Spinal cord (tissue), 10 donors: ENCODE data around the gene PRKN. TPM values are rescaled to one million over a fixed set of nuclear protein-coding genes. Genes with fewer than 3 reads are reported as not detected.
A peak's percentile ranks its signal among the peaks of the same experiment; 100 is the strongest.

Experiments
- DNase-seq, 6 donors: peaks; one replicate each; pipeline versions ENCODE4 v3.0.0 to v3.0.0-alpha.2; 2013 to 2015; ENCODE audit warnings: low spot score in 6 of 6, low read depth in 4 of 6
- H3K27ac ChIP-seq: one replicate; pipeline ENCODE4 v1.5.1; 2013; ENCODE audit warnings: low read depth, low read length, control low read depth
- H3K27me3 ChIP-seq: one replicate; pipeline ENCODE4 v1.6.1; 2013; ENCODE audit warnings: low read length; ENCODE audit not compliant: control insufficient read depth, insufficient read depth
- H3K36me3 ChIP-seq: one replicate; pipeline ENCODE4 v1.6.1; 2013; ENCODE audit warnings: low read length; ENCODE audit not compliant: control insufficient read depth, insufficient read depth
- H3K4me1 ChIP-seq: one replicate; pipeline ENCODE4 v1.6.1; 2013; ENCODE audit warnings: low read length; ENCODE audit not compliant: control insufficient read depth, insufficient read depth
- H3K4me3 ChIP-seq: one replicate; pipeline ENCODE4 v1.5.1; 2013; ENCODE audit warnings: low read depth, low read length, control low read depth
- H3K9me3 ChIP-seq: one replicate; pipeline ENCODE4 v1.6.1; 2013; ENCODE audit warnings: low read length; ENCODE audit not compliant: control insufficient read depth, insufficient read depth
- WGBS: methylation state at CpG from one replicate; pipeline ENCODE4 v1.1.5; 2013; ENCODE audit warnings: missing lambda C conversion rate; ENCODE audit not compliant: insufficient coverage; 5-methylcytosine and 5-hydroxymethylcytosine counted together
- polyA plus RNA-seq, 2 donors: library from polyadenylated mRNA; unstranded; fragments of 120-200 nt; gene quantifications; one replicate each; pipeline ENCODE4 v1.2.1, GENCODE V29; 2013; ENCODE audit not compliant: insufficient read length in 2 of 2
- total RNA-seq, 2 donors: library from RNA; depleted of rRNA in 1 of 2; stranded (reverse); fragments of 120-200 nt in 1 of 2; fragments of >200 nt in 1 of 2; gene quantifications; one replicate each; pipeline versions ENCODE4 v1.2.3 to v1.2.4, GENCODE V29; 2013 to 2014
- donor health status: healthy.

Gene PRKN
- total and polyA plus RNA-seq, 4 donors: 7.4 to 9.5 (median 8.4) TPM

DNA sequence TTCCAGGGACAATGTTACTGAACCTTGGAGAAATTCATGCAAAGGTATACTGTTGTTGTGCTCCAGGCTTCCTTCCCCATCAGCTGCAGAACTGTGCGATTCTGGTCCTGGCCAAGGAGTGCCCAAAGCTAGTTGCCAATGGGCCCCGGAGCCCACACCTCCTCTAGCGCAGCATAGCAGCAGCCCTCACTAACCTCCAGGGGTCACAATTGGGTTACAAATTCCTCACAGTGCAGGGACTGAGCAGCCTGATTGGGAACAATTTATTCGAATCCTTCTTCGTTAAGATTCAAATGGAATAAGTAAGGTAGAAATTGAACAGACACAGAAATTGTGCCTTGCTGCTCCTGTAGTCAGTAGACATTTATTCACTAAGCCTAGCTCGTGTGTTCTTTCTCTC lies 284.9 kb downstream of the PRKN start:
- Histone ChIP-seq H3K27ac (no peak overlapping the region), H3K4me3 (peak overlapping the region; percentile 1), H3K36me3 (no peaks in the 10 kb centered on the region), H3K27me3 (no peaks in the 10 kb centered on the region), H3K4me1 (peaks cover 10% of the 10 kb centered on the region), H3K9me3 (peaks cover 2% of the 10 kb centered on the region)
- DNase-seq: peak in 5 of 6 donors; percentile 27 to 91 (median 65)
- 43% methylated on average over 3 of the region's 6 CpGs for WGBS

DNA sequence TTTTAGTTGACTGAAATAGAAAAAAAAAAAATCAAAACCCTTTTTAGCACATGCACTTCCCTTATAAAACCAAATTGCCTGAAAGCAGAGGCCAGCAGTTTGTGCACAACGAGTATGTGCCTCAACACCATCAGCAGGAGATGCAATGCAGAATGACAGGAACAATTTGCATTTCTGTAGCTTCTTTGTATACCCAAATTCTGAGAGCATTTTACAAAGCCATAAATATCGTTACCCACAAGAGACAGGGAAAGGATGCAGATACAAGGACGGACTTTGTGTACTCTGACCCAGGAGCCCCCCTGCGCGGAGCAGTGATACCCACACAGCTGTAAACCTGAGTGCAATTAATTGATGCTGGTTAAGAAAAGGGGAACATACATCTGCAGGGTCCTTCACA lies 285.6 kb downstream of the PRKN start:
- H3K4me3 ChIP-seq: no peak overlapping the region
- no peak overlapping the region for H3K27ac ChIP-seq
- H3K9me3 ChIP-seq: peaks cover 6% of the 10 kb centered on the region
- DNase-seq: peak in 3 of 6 donors; percentile 3 to 48 (median 24)
- no peaks in the 10 kb centered on the region for H3K27me3 ChIP-seq
- WGBS: 36% methylated on average over 3 of the region's 5 CpGs
- H3K4me1 ChIP-seq: peaks cover 10% of the 10 kb centered on the region
- H3K36me3 ChIP-seq: no peaks in the 10 kb centered on the region

DNA sequence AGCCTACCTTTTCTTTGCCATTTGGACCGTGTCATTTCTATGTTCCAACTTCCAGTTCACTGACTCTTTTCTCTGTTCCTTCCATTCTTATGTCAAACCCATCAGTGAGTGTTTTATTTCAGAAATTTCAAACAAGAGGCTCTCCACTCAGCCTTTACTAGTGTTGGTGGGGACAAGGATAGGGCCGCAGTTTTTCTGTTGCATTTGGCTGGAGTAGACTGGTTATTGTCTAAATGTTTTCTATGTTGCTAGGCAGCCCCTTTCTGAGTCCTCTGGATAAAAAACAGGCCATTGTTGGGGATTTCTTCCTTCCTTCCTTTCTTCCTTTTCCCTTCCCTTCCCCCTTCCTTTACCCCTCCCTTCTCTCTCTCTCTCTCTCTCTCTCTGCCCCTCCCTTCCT lies 288.6 kb downstream of the PRKN start:
- H3K36me3 ChIP-seq: no peaks in the 10 kb centered on the region
- H3K27ac ChIP-seq: no peak overlapping the region
- DNase-seq: no peak
- no peak overlapping the region for H3K4me3 ChIP-seq
- 60% methylated on average over 1 of the region's 2 CpGs for WGBS
- H3K4me1 ChIP-seq: peaks cover 10% of the 10 kb centered on the region
- H3K9me3 ChIP-seq: peaks cover 6% of the 10 kb centered on the region
- H3K27me3 ChIP-seq: no peaks in the 10 kb centered on the region

- H3K9me3 ChIP-seq: peaks cover 6% of the 10 kb centered on the region
- no peak overlapping the region for H3K27ac ChIP-seq
- no peaks in the 10 kb centered on the region for H3K36me3 ChIP-seq
- no peaks in the 10 kb centered on the region for H3K4me1 ChIP-seq
- no peak for DNase-seq
- no peak overlapping the region for H3K4me3 ChIP-seq
- H3K27me3 ChIP-seq: no peaks in the 10 kb centered on the region
These were observed 292.5 kb downstream of the PRKN start for GRCh38 chr6:162435071-162435470.

GRCh38 chr6:162421004-162421403 lies 306.6 kb downstream of the PRKN start:
- 87% methylated on average over 2 of the region's 4 CpGs for WGBS
- Histone ChIP-seq H3K9me3 (no peaks in the 10 kb centered on the region), H3K4me1 (no peaks in the 10 kb centered on the region), H3K36me3 (no peaks in the 10 kb centered on the region), H3K4me3 (no peak overlapping the region), H3K27me3 (no peaks in the 10 kb centered on the region), H3K27ac (no peak overlapping the region)
- no peak for DNase-seq

GRCh38 chr6:162416831-162417537 lies 310.6 kb downstream of the PRKN start:
- H3K27ac ChIP-seq: no peak overlapping the region
- H3K4me1 ChIP-seq: no peaks in the 10 kb centered on the region
- no peak overlapping the region for H3K4me3 ChIP-seq
- no peaks in the 10 kb centered on the region for H3K27me3 ChIP-seq
- no peaks in the 10 kb centered on the region for H3K9me3 ChIP-seq
- DNase-seq: peak in 2 of 6 donors; percentile 21 to 82
- no CpG with 5 or more reads among the region's 7 CpGs for WGBS
- no peaks in the 10 kb centered on the region for H3K36me3 ChIP-seq

- no peaks in the 10 kb centered on the region for H3K9me3 ChIP-seq
- H3K36me3 ChIP-seq: no peaks in the 10 kb centered on the region
- no peak overlapping the region for H3K4me3 ChIP-seq
- no peak for DNase-seq
- no peak overlapping the region for H3K27ac ChIP-seq
- WGBS: no CpG with 5 or more reads among the region's 2 CpGs
- no peaks in the 10 kb centered on the region for H3K27me3 ChIP-seq
- no peaks in the 10 kb centered on the region for H3K4me1 ChIP-seq
These were observed 311.3 kb downstream of the PRKN start for GRCh38 chr6:162416307-162416706.

DNA sequence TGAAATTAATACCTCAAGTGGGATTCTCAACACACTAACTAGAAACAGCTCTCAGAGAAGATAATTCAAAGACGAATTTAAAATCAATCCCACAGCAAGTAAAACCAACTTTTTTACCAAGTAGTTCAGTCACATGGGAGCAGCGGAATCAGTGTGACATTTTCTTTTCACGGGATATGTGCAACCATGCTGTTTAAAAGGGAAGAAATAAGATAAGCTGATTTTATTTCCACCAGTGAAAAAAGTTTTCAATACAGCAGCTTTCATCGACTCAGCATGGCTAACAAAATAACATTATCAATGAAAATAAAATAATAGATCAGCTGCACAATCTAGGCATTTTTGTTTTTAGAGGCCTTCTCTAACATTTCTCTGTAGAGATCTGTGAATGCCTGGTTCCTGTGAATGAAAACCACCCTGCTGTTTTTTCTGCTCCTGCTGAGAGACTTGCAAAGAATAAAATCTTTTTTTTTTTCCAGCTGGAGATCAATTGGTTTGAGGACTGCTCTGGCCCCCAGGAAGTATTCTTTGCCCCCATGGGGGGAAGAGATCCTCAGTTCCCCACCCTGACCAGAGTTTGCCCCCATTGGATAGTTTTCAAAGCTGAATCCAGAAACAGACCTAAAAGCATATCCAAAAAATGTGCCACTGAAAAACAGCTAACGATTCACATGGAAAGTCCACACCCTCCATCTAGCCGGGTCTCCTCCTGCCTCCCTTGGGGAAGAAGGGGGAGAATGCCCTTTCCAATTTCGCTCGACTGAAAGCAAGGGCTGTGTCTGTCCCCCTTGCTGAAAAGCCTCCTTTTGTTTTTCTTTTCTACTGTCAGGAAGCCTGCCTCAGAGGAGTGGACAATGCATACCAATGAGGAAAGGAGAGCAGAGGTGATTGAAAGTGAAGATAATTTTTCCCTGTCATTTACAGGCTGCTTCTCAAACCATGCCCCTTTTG lies 317.6 kb downstream of the PRKN start:
- Histone ChIP-seq H3K4me1 (peaks cover 7% of the 10 kb centered on the region), H3K27me3 (no peaks in the 10 kb centered on the region), H3K4me3 (no peak overlapping the region), H3K9me3 (no peaks in the 10 kb centered on the region), H3K27ac (peak overlapping the region; percentile 42), H3K36me3 (no peaks in the 10 kb centered on the region)
- no CpG with 5 or more reads among the region's 8 CpGs for WGBS
- peak in 2 of 6 donors; percentile 55 to 75 for DNase-seq

DNA sequence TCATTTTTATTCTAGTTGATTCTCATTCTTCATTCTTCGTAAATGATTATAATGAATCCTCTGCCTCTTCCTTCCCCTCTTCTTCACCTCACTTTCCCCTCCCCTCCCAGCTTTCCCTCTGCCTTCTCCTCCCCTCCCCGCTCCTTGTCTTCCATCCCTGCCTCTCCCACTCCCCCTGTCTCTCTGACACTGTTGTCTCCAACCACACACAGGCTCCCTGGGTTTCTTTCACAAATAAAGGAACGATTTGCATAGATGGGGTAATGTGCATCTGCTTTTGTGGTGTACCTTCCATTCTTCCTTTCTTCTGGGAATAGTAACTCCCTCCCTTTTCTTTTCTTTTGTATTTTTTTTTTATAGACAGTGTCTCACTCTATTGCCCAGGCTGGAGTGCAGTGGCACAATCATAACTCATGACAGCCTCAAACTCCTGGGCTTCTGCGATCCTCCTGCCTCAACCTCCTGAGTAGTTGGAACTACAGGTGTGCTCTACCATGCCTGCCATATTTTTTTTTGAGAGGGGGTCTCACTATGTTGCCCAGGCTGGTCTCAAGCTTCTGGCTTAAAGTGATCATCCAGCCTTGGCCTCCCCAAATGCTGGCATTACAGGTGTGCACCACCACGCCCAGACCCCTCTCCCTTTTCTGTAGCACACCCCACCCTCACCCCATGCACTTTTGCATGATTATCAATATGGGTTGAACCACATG lies 318.6 kb downstream of the PRKN start:
- 83% methylated on average over 3 of the region's 5 CpGs for WGBS
- Histone ChIP-seq H3K36me3 (no peaks in the 10 kb centered on the region), H3K4me1 (peaks cover 7% of the 10 kb centered on the region), H3K27ac (no peak overlapping the region), H3K9me3 (no peaks in the 10 kb centered on the region), H3K4me3 (no peak overlapping the region), H3K27me3 (no peaks in the 10 kb centered on the region)
- no peak for DNase-seq
